Tibial artery (tissue), 4 donors: ENCODE results near the gene KRT33B.
"Not testable (repeated sequence)": the region's sequence is repeated elsewhere in the genome, so short reads cannot be mapped to it uniquely, and the experiment has no call there.

Experiments used
- DNase-seq, 2 donors: peaks; one replicate each; pipeline ENCODE4 v3.0.0-alpha.2; 2019
- H3K27ac ChIP-seq, 2 donors: fragments of 200-600 bp; sonication (generic) in 1 of 2; 1 replicate in 1 of 2; 2 replicates in 1 of 2; pipeline ENCODE4 v1.5.1; 2018 to 2019; ENCODE audit warnings: mild to moderate bottlenecking in 1 of 2
- H3K27me3 ChIP-seq, 2 donors: fragments of 200-600 bp; sonication (generic) in 1 of 2; one replicate each; pipeline versions ENCODE4 v1.5.1 to v1.6.0; 2016 to 2019
- H3K36me3 ChIP-seq, 3 donors: fragments of 200-600 bp; sonication (generic) in 2 of 3; one replicate each; pipeline ENCODE4 v1.5.1; 2016 to 2019; ENCODE audit warnings: mild to moderate bottlenecking in 2 of 3
- H3K4me1 ChIP-seq, 4 donors: fragments of 200-600 bp; sonication (generic) in 2 of 4; 1 replicate in 3 of 4; 2 replicates in 1 of 4; pipeline ENCODE4 v1.5.1; 2016 to 2019
- H3K4me3 ChIP-seq, 2 donors: fragments of 200-600 bp; sonication (generic) in 1 of 2; 1 replicate in 1 of 2; 2 replicates in 1 of 2; pipeline ENCODE4 v1.5.1; 2018 to 2019; ENCODE audit warnings: mild to moderate bottlenecking in 2 of 2
- H3K9me3 ChIP-seq, 3 donors: fragments of 200-600 bp; sonication (generic) in 1 of 3; one replicate each; pipeline ENCODE4 v1.5.1; 2016 to 2019
- intact Hi-C: fragments of 100-400 bp; cut with DNase I; formaldehyde crosslinking; loops from one replicate; pipeline ENCODE4 v1.15.0; 2023; ENCODE audit warnings: low total_unique reads
- TF ChIP-seq, protein P1 (sequence below), 2 experiments: fragments of 200-600 bp in 1 of 2; fragments of 450-650 bp in 1 of 2; IDR thresholded peaks; one replicate each; pipeline ENCODE4 v1.5.1; 2017 to 2019; ENCODE audit warnings: antibody characterized with exemption in 2 of 2, mild to moderate bottlenecking in 1 of 2, moderate library complexity in 1 of 2

Gene KRT33B

DNA sequence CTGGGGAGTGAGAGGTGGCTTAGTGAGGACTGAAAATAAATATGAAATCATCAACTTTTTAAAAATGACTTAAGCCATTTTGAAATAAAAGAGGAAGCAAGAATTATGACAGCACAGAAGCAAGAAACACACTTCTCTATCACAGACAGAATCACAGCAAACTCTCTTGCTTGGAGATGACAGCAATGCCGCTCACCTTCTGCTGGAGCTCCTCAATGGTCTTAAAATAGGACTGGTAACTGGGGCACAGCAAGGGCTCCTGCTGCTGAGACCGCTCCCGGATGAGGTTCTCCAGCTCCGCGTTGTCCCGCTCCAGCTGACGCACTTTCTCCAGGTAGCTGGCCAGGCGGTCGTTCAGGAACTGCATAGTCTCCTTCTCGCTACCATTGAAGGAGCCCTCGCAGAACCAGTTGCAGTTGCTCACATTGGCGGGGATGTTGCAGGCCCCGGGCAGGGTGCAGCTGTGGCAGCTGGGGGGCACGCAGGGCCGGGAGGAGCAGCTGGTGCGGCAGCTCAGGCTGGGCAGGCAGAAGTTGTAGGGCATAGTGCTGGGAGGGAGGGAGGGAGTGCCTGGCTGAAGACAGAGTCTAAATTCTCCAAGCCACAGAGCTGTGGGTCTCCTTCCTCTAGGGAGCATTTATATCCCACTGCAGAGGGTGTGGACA is 27.5 kb upstream of the KRT33B start, which contains the start of gene KRT31:
Gene KRT31, minus strand, starts transcription at position 613 of the 665 bp plus-strand sequence. Its CDS starts 69 bp downstream, at position 544.
- TF ChIP-seq, protein P1, sequence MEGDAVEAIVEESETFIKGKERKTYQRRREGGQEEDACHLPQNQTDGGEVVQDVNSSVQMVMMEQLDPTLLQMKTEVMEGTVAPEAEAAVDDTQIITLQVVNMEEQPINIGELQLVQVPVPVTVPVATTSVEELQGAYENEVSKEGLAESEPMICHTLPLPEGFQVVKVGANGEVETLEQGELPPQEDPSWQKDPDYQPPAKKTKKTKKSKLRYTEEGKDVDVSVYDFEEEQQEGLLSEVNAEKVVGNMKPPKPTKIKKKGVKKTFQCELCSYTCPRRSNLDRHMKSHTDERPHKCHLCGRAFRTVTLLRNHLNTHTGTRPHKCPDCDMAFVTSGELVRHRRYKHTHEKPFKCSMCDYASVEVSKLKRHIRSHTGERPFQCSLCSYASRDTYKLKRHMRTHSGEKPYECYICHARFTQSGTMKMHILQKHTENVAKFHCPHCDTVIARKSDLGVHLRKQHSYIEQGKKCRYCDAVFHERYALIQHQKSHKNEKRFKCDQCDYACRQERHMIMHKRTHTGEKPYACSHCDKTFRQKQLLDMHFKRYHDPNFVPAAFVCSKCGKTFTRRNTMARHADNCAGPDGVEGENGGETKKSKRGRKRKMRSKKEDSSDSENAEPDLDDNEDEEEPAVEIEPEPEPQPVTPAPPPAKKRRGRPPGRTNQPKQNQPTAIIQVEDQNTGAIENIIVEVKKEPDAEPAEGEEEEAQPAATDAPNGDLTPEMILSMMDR (IDR thresholded peaks at IDR 0.05) = no peak
- intact Hi-C loops = no loop called here
- H3K4me3 ChIP-seq = no peak within 1 kb of the TSS
- H3K9me3 ChIP-seq = no peaks in the 10 kb centered on the region
- DNase-seq = no peak
- no peaks in the 10 kb centered on the region for H3K4me1 ChIP-seq
- H3K27ac ChIP-seq = no peak within 1 kb of the TSS
- peaks cover 0 to 5% of the 10 kb centered on the region in 2 donors for H3K27me3 ChIP-seq
- no peaks in the 10 kb centered on the region for H3K36me3 ChIP-seq

DNA sequence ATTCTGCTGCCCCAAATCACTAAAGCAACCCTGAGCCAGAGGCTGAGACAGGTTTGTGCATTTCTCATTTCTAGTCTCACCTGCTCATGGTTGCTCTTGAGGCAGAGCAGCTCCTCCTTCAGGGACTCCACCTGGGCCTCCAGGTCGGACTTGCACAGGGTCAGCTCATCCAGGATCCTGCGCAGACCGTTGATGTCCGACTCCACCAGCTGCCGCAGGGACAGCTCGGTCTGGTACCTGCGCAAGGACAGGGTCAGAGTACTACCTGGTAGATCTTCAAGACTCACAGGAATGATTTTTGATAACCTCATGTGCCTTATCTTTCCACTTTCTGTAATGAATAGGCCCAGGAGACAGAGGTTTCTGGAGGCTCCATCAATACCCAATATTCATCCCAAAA is 26.7 kb upstream of the KRT33B start:
- no peak overlapping the region for H3K4me3 ChIP-seq
- peaks cover 0 to 5% of the 10 kb centered on the region in 2 donors for H3K27me3 ChIP-seq
- TF ChIP-seq, protein P1 (IDR thresholded peaks at IDR 0.05) = no peak
- H3K9me3 ChIP-seq = no peaks in the 10 kb centered on the region
- intact Hi-C loops = no loop called here
- no peaks in the 10 kb centered on the region for H3K36me3 ChIP-seq
- H3K4me1 ChIP-seq = no peaks in the 10 kb centered on the region
- H3K27ac ChIP-seq = no peak overlapping the region
- no peak for DNase-seq

DNA sequence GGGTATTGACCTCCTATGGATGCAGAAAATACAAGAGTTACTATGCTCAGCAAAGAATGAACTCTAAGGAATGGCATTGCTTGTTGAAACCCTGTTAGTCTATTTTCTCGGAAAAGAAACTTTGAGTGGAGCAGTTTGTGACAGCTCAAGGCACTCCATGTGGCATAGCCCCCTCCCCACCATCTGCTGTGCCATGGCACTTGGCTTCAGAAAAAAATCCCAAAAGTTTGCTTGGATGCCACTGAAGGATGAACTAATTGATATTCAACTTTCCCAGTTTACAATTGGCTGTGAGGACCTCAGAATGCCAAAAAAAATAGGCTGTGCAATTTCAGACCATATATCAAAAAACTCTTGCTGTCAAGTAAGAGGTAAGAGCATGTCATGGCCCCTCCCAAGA is 26.0 kb upstream of the KRT33B start:
- no peak overlapping the region for H3K27ac ChIP-seq
- intact Hi-C loops = no loop called here
- peaks cover 0 to 5% of the 10 kb centered on the region in 2 donors for H3K27me3 ChIP-seq
- TF ChIP-seq, protein P1 (IDR thresholded peaks at IDR 0.05) = no peak
- no peak overlapping the region for H3K4me3 ChIP-seq
- no peaks in the 10 kb centered on the region for H3K36me3 ChIP-seq
- H3K4me1 ChIP-seq = no peaks in the 10 kb centered on the region
- no peaks in the 10 kb centered on the region for H3K9me3 ChIP-seq
- DNase-seq = no peak

DNA sequence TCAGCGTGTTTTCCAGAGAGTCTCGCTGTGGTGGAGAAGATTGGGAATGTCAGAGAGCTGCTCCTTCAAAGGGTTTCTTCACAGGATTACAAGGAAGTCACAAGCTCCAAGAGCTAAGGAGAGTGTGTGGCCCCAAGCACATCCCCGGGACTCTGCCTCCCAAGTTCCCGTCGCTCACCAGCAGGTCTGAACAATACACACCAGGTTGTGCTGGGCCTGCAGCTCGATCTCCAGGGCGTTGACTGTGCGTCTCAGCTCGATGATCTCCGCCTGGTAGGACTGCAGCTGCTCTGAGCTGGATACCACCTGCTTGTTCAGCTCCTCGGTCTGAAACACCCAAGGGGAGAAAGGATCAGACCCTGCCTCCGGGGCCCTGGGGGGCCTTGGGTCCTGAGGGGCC is 25.4 kb upstream of the KRT33B start:
- intact Hi-C loops, H3K4me1 ChIP-seq, H3K9me3 ChIP-seq, H3K4me3 ChIP-seq, DNase-seq, H3K36me3 ChIP-seq, H3K27me3 ChIP-seq, H3K27ac ChIP-seq: not testable (repeated sequence)

DNA sequence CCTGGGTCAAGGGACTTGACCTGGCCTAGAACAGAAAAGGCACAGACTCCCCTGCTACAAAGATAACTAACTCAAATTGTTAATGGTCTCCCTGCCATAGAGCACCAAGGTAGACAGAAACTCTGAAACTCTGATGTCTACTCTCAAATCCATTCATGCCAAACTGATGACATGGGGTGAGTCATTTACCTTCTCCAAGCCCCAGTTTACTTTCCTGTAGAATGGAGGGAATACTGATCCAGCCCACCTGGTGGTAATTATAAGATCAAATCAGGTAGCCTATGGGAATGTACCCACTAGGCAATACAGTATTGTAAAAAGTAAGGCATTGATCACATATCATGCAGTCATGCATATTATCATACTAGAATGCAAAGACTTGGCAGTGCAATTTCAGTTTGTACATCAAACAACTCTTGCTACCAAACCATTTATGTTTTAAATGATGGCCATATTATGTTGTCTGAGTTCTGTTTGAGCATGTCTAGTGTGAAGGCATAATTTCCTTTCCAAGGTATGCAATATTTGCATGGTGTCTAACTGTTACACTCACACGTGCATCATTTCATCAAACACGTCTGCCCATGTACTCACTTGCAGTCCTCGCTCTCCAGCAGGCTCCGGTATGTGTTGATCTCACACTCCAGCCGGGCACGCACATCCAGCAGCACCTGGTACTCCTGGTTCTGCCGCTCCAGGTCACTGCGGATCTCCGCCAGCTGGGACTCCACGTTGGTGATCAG is 24.8 kb upstream of the KRT33B start:
- Histone ChIP-seq H3K36me3 (no peaks in the 10 kb centered on the region), H3K27ac (no peak overlapping the region), H3K4me3 (no peak overlapping the region), H3K27me3 (peaks cover 0 to 11% of the 10 kb centered on the region in 2 donors), H3K4me1 (no peaks in the 10 kb centered on the region), H3K9me3 (no peaks in the 10 kb centered on the region)
- no peak for DNase-seq
- intact Hi-C loops = no loop called here
- TF ChIP-seq, protein P1 (IDR thresholded peaks at IDR 0.05) = no peak

DNA sequence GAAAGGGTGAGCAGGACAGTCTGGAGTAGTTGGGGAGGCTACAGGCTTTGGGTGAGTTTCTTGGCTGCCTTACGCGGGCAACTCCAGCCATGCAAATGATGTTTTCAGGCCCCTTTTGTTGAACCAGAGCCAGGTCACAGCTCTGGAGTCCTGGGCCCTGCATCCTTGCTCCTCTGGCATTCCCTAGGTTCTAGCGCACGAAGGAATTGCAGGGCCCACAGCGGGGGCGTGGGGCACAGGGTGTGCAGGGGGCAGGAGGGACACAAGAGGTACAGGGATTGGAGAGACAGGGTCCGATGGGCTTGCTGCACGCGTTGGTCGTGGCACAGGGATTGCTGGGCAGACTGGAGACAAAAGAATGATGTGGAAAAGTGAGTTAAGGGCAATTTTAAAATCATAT is 24.2 kb upstream of the KRT33B start:
- H3K9me3 ChIP-seq = no peaks in the 10 kb centered on the region
- intact Hi-C loops = no loop called here
- H3K36me3 ChIP-seq = no peaks in the 10 kb centered on the region
- no peak for DNase-seq
- peaks cover 0 to 11% of the 10 kb centered on the region in 2 donors for H3K27me3 ChIP-seq
- no peaks in the 10 kb centered on the region for H3K4me1 ChIP-seq
- TF ChIP-seq, protein P1 (IDR thresholded peaks at IDR 0.05) = no peak
- no peak overlapping the region for H3K27ac ChIP-seq
- H3K4me3 ChIP-seq = no peak overlapping the region
